ENCODE measurements around the gene PERP. TPM values are rescaled to one million over a fixed set of nuclear protein-coding genes. Genes with fewer than 3 reads are reported as not detected.

PERP gene
- total RNA-seq, 4 donors from 2014 or later, result 7.6 to 75.4 (median 23.1) TPM

DNA sequence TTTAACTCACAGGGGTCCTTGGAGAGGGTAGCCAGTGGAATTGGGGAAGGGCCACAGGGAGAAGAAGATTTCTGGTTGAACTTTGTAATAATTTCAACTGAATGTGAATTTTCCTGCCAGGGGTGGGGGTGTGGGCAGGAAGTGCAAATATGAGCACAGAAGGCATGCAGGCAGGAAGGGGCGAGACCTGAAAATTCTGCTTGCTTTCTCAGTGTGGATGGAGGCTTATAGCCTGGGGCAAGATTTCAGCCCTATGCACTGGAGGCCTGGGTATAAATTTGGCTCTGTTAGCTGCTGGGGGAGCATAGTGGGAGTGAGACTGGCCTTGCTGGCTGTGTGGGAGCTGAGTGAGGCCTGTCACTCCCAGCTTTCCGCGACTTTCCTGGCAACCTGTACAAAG lies 54.4 kb downstream of the PERP start:
- ATAC-seq (ENCODE audit: low FRiP score) (no peak), DNase-seq (ENCODE audit: low spot score) (no peak)
- TF ChIP-seq, protein P1, sequence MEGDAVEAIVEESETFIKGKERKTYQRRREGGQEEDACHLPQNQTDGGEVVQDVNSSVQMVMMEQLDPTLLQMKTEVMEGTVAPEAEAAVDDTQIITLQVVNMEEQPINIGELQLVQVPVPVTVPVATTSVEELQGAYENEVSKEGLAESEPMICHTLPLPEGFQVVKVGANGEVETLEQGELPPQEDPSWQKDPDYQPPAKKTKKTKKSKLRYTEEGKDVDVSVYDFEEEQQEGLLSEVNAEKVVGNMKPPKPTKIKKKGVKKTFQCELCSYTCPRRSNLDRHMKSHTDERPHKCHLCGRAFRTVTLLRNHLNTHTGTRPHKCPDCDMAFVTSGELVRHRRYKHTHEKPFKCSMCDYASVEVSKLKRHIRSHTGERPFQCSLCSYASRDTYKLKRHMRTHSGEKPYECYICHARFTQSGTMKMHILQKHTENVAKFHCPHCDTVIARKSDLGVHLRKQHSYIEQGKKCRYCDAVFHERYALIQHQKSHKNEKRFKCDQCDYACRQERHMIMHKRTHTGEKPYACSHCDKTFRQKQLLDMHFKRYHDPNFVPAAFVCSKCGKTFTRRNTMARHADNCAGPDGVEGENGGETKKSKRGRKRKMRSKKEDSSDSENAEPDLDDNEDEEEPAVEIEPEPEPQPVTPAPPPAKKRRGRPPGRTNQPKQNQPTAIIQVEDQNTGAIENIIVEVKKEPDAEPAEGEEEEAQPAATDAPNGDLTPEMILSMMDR (IDR thresholded peaks at IDR 0.05), result no peak

DNA sequence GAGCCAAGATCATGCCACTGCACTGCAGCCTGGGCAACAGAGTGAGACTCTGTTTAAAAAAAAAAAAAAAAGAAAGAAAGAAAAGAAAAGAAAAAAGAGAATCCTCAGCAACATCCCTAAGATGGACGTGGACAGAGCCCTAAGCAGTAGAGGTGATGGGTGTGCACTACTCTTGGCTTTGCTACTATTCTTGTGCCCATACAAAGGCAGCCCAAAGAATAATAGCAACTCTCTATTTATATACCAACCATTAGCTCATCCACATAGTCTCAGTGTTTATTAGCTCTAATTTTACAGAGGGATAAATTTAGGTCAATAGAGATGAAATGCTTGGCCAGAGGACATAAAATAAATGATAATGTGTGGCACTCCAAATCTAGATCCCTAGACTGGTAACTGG lies 62.2 kb downstream of the PERP start:
- TF ChIP-seq, protein P1 (IDR thresholded peaks at IDR 0.05), result no peak
- no peak for DNase-seq (ENCODE audit: low spot score)
- no peak for ATAC-seq (ENCODE audit: low FRiP score)

DNA sequence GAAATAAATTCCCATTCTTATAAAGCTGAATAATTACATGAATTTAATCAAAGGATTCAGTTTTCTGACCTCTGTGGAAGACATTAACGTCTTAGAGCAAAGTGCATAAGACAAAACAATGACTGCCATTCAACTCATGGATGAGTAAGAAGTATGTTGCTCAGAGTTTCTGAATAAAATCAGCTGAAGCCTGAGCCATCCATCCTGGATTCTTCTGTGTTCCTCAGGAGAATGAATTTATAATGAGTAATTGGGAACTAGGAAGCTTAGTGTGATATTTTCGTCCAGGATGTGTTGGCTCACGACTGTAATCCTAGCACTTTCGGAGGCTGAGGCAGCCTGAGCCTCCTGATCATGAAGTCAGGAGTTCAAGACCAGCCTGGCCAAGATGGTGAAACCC lies 62.8 kb downstream of the PERP start:
- TF ChIP-seq, protein P1 (IDR thresholded peaks at IDR 0.05), result no peak
- ATAC-seq (ENCODE audit: low FRiP score) (no peak), DNase-seq (ENCODE audit: low spot score) (no peak)

Other genes starting within 250 kb of the PERP start
- 100 to 1,000 TPM in 1 of 4 donors, 10 to 100 TPM in 3; 24.2 to 250 (median 44.5) TPM for gene TNFAIP3, start 240.2 kb downstream of the PERP start, total RNA-seq
- gene ARFGEF3, start 54.5 kb upstream of the PERP start, total RNA-seq, result 10 to 100 TPM in 1 of 4 donors, 1 to 10 TPM in 3; 4.3 to 12.7 (median 6.8) TPM
- gene PBOV1, start 111.1 kb upstream of the PERP start, total RNA-seq, result not detected

Measured in omental fat pad (tissue), 4 donors.